K562 (cell line): Measurements from ENCODE around the gene KRT83. TPM values are rescaled to one million over a fixed set of nuclear protein-coding genes. Genes with fewer than 3 reads are reported as not detected.

Experiments used
- polyA plus RNA-seq, 8 experiments: library from polyadenylated mRNA; depleted of rRNA in 4 of 8; stranded (reverse) in 5 of 8; unstranded in 3 of 8; fragments of >200 nt; fragmentation: Nextera tagmentation in 2 of 8; fragmentation: Illumina TruSeq in 1 of 8; extraction: Ambion mirVana in 2 of 8; extraction: Trizol in 1 of 8; gene quantifications; 2 replicates each; pipeline versions ENCODE4 v1.2.1 to v1.2.3, GENCODE V29; 2011 to 2014; ENCODE audit warnings: inconsistent platforms in 1 of 8, missing spikeins in 1 of 8
- total RNA-seq, 7 experiments: library from RNA; depleted of rRNA in 6 of 7; stranded (reverse); fragments of >200 nt in 6 of 7; fragmentation: Illumina TruSeq in 2 of 7; extraction: Trizol in 2 of 7; gene quantifications; 2 replicates each; pipeline versions ENCODE4 v1.2.1 to v1.2.3, GENCODE V29; 2011 to 2021; ENCODE audit warnings: low replicate concordance in 1 of 7

KRT83 gene
- total and polyA plus RNA-seq, 9 of the 15 experiments (the other 6 are each of a cell fraction or from before 2014, with no cell fraction given) = not detected

Other genes with a start within 250 kb of the KRT83 start
Only the 7 nearest of the 14 such genes appear.
- not detected in 2 replicates for gene KRT7, start 88.2 kb downstream of the KRT83 start, total RNA-seq (2014; rRNA removed)
- gene KRT7, start 88.2 kb downstream of the KRT83 start, total RNA-seq (2014; rRNA removed; fragmentation: Illumina TruSeq; extraction: Trizol) = not detected in 2 replicates
- not detected in 2 replicates for gene KRT7, start 88.2 kb downstream of the KRT83 start, total RNA-seq (2015; rRNA removed; fragmentation: Illumina TruSeq; extraction: Trizol)
- gene KRT7, start 88.2 kb downstream of the KRT83 start, total RNA-seq (2021) = 1.4 and 1.6 TPM in 2 replicates
- gene KRT7, start 88.2 kb downstream of the KRT83 start, polyA plus RNA-seq (2011; rRNA removed) = not detected in 2 replicates
- not detected in 2 replicates for gene KRT7, start 88.2 kb downstream of the KRT83 start, polyA plus RNA-seq (2014; fragmentation: Illumina TruSeq; extraction: Trizol)
- not detected for gene KRT7, start 88.2 kb downstream of the KRT83 start, polyA plus RNA-seq (2014; fragmentation: Nextera tagmentation; extraction: Ambion mirVana)
- gene KRT7, start 88.2 kb downstream of the KRT83 start, polyA plus RNA-seq (2014; rRNA removed) = not detected in 2 replicates
- gene KRT86, start 46.8 kb downstream of the KRT83 start, total RNA-seq (2014; rRNA removed) = not detected in 2 replicates
- gene KRT86, start 46.8 kb downstream of the KRT83 start, total RNA-seq (2014; rRNA removed; fragmentation: Illumina TruSeq; extraction: Trizol) = not detected in 2 replicates
- not detected in 2 replicates for gene KRT86, start 46.8 kb downstream of the KRT83 start, total RNA-seq (2015; rRNA removed; fragmentation: Illumina TruSeq; extraction: Trizol)
- not detected in 2 replicates for gene KRT86, start 46.8 kb downstream of the KRT83 start, total RNA-seq (2021)
- not detected in 2 replicates for gene KRT86, start 46.8 kb downstream of the KRT83 start, polyA plus RNA-seq (2011; rRNA removed)
- not detected in 2 replicates for gene KRT86, start 46.8 kb downstream of the KRT83 start, polyA plus RNA-seq (2014; fragmentation: Illumina TruSeq; extraction: Trizol)
- not detected for gene KRT86, start 46.8 kb downstream of the KRT83 start, polyA plus RNA-seq (2014; fragmentation: Nextera tagmentation; extraction: Ambion mirVana)
- not detected in 2 replicates for gene KRT86, start 46.8 kb downstream of the KRT83 start, polyA plus RNA-seq (2014; rRNA removed)
- not detected in 2 replicates for gene KRT81, start 29.9 kb downstream of the KRT83 start, total RNA-seq (2014; rRNA removed)
- gene KRT81, start 29.9 kb downstream of the KRT83 start, total RNA-seq (2014; rRNA removed; fragmentation: Illumina TruSeq; extraction: Trizol) = not detected in 2 replicates
- gene KRT81, start 29.9 kb downstream of the KRT83 start, total RNA-seq (2015; rRNA removed; fragmentation: Illumina TruSeq; extraction: Trizol) = not detected in 2 replicates
- 0.25 and 0.27 TPM in 2 replicates for gene KRT81, start 29.9 kb downstream of the KRT83 start, total RNA-seq (2021)
- gene KRT81, start 29.9 kb downstream of the KRT83 start, polyA plus RNA-seq (2011; rRNA removed) = not detected in 2 replicates
- not detected in 2 replicates for gene KRT81, start 29.9 kb downstream of the KRT83 start, polyA plus RNA-seq (2014; fragmentation: Illumina TruSeq; extraction: Trizol)
- not detected for gene KRT81, start 29.9 kb downstream of the KRT83 start, polyA plus RNA-seq (2014; fragmentation: Nextera tagmentation; extraction: Ambion mirVana)
- gene KRT81, start 29.9 kb downstream of the KRT83 start, polyA plus RNA-seq (2014; rRNA removed) = not detected in 2 replicates
- gene KRT85, start 46.1 kb upstream of the KRT83 start, total RNA-seq (2014; rRNA removed) = not detected in 2 replicates
- not detected in 2 replicates for gene KRT85, start 46.1 kb upstream of the KRT83 start, total RNA-seq (2014; rRNA removed; fragmentation: Illumina TruSeq; extraction: Trizol)
- gene KRT85, start 46.1 kb upstream of the KRT83 start, total RNA-seq (2015; rRNA removed; fragmentation: Illumina TruSeq; extraction: Trizol) = not detected in 2 replicates
- not detected in 2 replicates for gene KRT85, start 46.1 kb upstream of the KRT83 start, total RNA-seq (2021)
- not detected in 2 replicates for gene KRT85, start 46.1 kb upstream of the KRT83 start, polyA plus RNA-seq (2011; rRNA removed)
- not detected in 2 replicates for gene KRT85, start 46.1 kb upstream of the KRT83 start, polyA plus RNA-seq (2014; fragmentation: Illumina TruSeq; extraction: Trizol)
- not detected for gene KRT85, start 46.1 kb upstream of the KRT83 start, polyA plus RNA-seq (2014; fragmentation: Nextera tagmentation; extraction: Ambion mirVana)
- not detected in 2 replicates for gene KRT85, start 46.1 kb upstream of the KRT83 start, polyA plus RNA-seq (2014; rRNA removed)
- gene KRT84, start 64.3 kb upstream of the KRT83 start, total RNA-seq (2014; rRNA removed) = not detected in 2 replicates
- gene KRT84, start 64.3 kb upstream of the KRT83 start, total RNA-seq (2014; rRNA removed; fragmentation: Illumina TruSeq; extraction: Trizol) = not detected in 2 replicates
- not detected in 2 replicates for gene KRT84, start 64.3 kb upstream of the KRT83 start, total RNA-seq (2015; rRNA removed; fragmentation: Illumina TruSeq; extraction: Trizol)
- not detected in 2 replicates for gene KRT84, start 64.3 kb upstream of the KRT83 start, total RNA-seq (2021)
- gene KRT84, start 64.3 kb upstream of the KRT83 start, polyA plus RNA-seq (2011; rRNA removed) = not detected in 2 replicates
- gene KRT84, start 64.3 kb upstream of the KRT83 start, polyA plus RNA-seq (2014; fragmentation: Illumina TruSeq; extraction: Trizol) = not detected in 2 replicates
- gene KRT84, start 64.3 kb upstream of the KRT83 start, polyA plus RNA-seq (2014; fragmentation: Nextera tagmentation; extraction: Ambion mirVana) = not detected
- gene KRT84, start 64.3 kb upstream of the KRT83 start, polyA plus RNA-seq (2014; rRNA removed) = not detected in 2 replicates
- gene KRT82, start 84.9 kb upstream of the KRT83 start, total RNA-seq (2014; rRNA removed) = not detected in 2 replicates
- gene KRT82, start 84.9 kb upstream of the KRT83 start, total RNA-seq (2014; rRNA removed; fragmentation: Illumina TruSeq; extraction: Trizol) = not detected in 2 replicates
- gene KRT82, start 84.9 kb upstream of the KRT83 start, total RNA-seq (2015; rRNA removed; fragmentation: Illumina TruSeq; extraction: Trizol) = not detected in 2 replicates
- gene KRT82, start 84.9 kb upstream of the KRT83 start, total RNA-seq (2021) = not detected in 2 replicates
- gene KRT82, start 84.9 kb upstream of the KRT83 start, polyA plus RNA-seq (2011; rRNA removed) = not detected in 2 replicates
- gene KRT82, start 84.9 kb upstream of the KRT83 start, polyA plus RNA-seq (2014; fragmentation: Illumina TruSeq; extraction: Trizol) = not detected in 2 replicates
- gene KRT82, start 84.9 kb upstream of the KRT83 start, polyA plus RNA-seq (2014; fragmentation: Nextera tagmentation; extraction: Ambion mirVana) = not detected
- gene KRT82, start 84.9 kb upstream of the KRT83 start, polyA plus RNA-seq (2014; rRNA removed) = not detected in 2 replicates
- gene KRT75, start 113.0 kb upstream of the KRT83 start, total RNA-seq (2014; rRNA removed) = not detected in 2 replicates
- not detected in 2 replicates for gene KRT75, start 113.0 kb upstream of the KRT83 start, total RNA-seq (2014; rRNA removed; fragmentation: Illumina TruSeq; extraction: Trizol)
- gene KRT75, start 113.0 kb upstream of the KRT83 start, total RNA-seq (2015; rRNA removed; fragmentation: Illumina TruSeq; extraction: Trizol) = not detected in 2 replicates
- not detected in 2 replicates for gene KRT75, start 113.0 kb upstream of the KRT83 start, total RNA-seq (2021)
- not detected in 2 replicates for gene KRT75, start 113.0 kb upstream of the KRT83 start, polyA plus RNA-seq (2011; rRNA removed)
- not detected in 2 replicates for gene KRT75, start 113.0 kb upstream of the KRT83 start, polyA plus RNA-seq (2014; fragmentation: Illumina TruSeq; extraction: Trizol)
- not detected for gene KRT75, start 113.0 kb upstream of the KRT83 start, polyA plus RNA-seq (2014; fragmentation: Nextera tagmentation; extraction: Ambion mirVana)
- not detected in 2 replicates for gene KRT75, start 113.0 kb upstream of the KRT83 start, polyA plus RNA-seq (2014; rRNA removed)